Gastrocnemius medialis (tissue), 4 donors: ENCODE data around the gene TREML1. TPM values are rescaled to one million over a fixed set of nuclear protein-coding genes. Genes with fewer than 3 reads are reported as not detected.

ENCODE experiments used
- ATAC-seq, 2 donors: fragments of 150-250 bp; one replicate each; pipeline ENCODE4 v1.9.1; 2016
- DNase-seq, 2 donors: peaks; one replicate each; pipeline ENCODE4 v3.0.0-alpha.2; 2019
- H3K27ac ChIP-seq, 4 donors: fragments of 200-600 bp; sonication (generic); 1 replicate in 1 of 4; 2 replicates in 3 of 4; pipeline ENCODE4 v1.5.1; 2016 to 2018; ENCODE audit warnings: mild to moderate bottlenecking in 2 of 4, moderate library complexity in 1 of 4
- H3K27me3 ChIP-seq, 3 donors: fragments of 200-600 bp; sonication (generic) in 2 of 3; 1 replicate in 1 of 3; 2 replicates in 2 of 3; pipeline versions ENCODE4 v1.5.1 to v1.6.0; 2016 to 2019; ENCODE audit warnings: mild to moderate bottlenecking in 1 of 3, moderate library complexity in 1 of 3
- H3K36me3 ChIP-seq, 2 donors: fragments of 200-600 bp; sonication (generic) in 1 of 2; one replicate each; pipeline ENCODE4 v1.5.1; 2017 to 2018
- H3K4me1 ChIP-seq, 2 donors: fragments of 200-600 bp; sonication (generic) in 1 of 2; one replicate each; pipeline ENCODE4 v1.5.1; 2016 to 2017; ENCODE audit warnings: mild to moderate bottlenecking in 2 of 2
- H3K4me3 ChIP-seq, 4 donors: fragments of 200-600 bp; sonication (generic) in 3 of 4; 1 replicate in 1 of 4; 2 replicates in 3 of 4; pipeline ENCODE4 v1.5.1; 2016 to 2019; ENCODE audit warnings: mild to moderate bottlenecking in 2 of 4
- H3K9me3 ChIP-seq, 3 donors: fragments of 200-600 bp; sonication (generic) in 2 of 3; 1 replicate in 1 of 3; 2 replicates in 2 of 3; pipeline ENCODE4 v1.5.1; 2016 to 2019
- CTCF ChIP-seq, 5 experiments: fragments of 450-650 bp in 3 of 5; fragments of 200-600 bp in 2 of 5; sonication (generic) in 2 of 5; IDR thresholded peaks in 4 of 5; conservative IDR thresholded peaks in 1 of 5; 1 replicate in 4 of 5; 2 replicates in 1 of 5; pipeline ENCODE4 v1.5.1; 2016 to 2019; ENCODE audit warnings: antibody characterized with exemption in 5 of 5, mild to moderate bottlenecking in 3 of 5, moderate library complexity in 3 of 5
- POLR2A ChIP-seq, 2 donors: fragments of 450-650 bp; IDR thresholded peaks; one replicate each; pipeline ENCODE4 v1.6.1; 2017; ENCODE audit warnings: antibody characterized with exemption in 2 of 2, mild to moderate bottlenecking in 2 of 2, moderate library complexity in 2 of 2
- in situ Hi-C, 4 donors: fragments of 200-750 bp; cut with MboI; loops; one replicate each; pipeline versions ENCODE4 v1.15.0 to v1.8.0; 2017; ENCODE audit warnings: low sequenced_read_pairs in 4 of 4
- intact Hi-C: fragments of 100-400 bp; cut with DNase I; formaldehyde crosslinking; loops from one replicate; pipeline ENCODE4 v1.15.1; 2023; ENCODE audit warnings: low total_unique reads
- total RNA-seq, 4 donors: library from RNA; depleted of rRNA; stranded (reverse); fragments of >200 nt; gene quantifications; one replicate each; pipeline versions ENCODE4 v1.1.0 to v1.2.3, GENCODE V29; 2016

The TREML1 gene
- total RNA-seq, 4 donors from 2014 or later: not detected

- H3K4me1 ChIP-seq: no peaks in the 10 kb centered on the region
- ATAC-seq (no peak), DNase-seq (no peak)
- no peak overlapping the region for H3K27ac ChIP-seq
- TF ChIP-seq POLR2A (IDR thresholded peaks at IDR 0.05): no peak
- TF ChIP-seq CTCF (IDR thresholded peaks at IDR 0.05 in 4 of 5, conservative IDR thresholded peaks at IDR 0.05 in 1 of 5): no peak
- intact Hi-C loops: no loop called here
- no peaks in the 10 kb centered on the region for H3K9me3 ChIP-seq
- no peaks in the 10 kb centered on the region for H3K36me3 ChIP-seq
- no peak overlapping the region for H3K4me3 ChIP-seq
- no peaks in the 10 kb centered on the region for H3K27me3 ChIP-seq
- in situ Hi-C loops: no loop called here
Observed at GRCh38 chr6:41175084-41175483, 20.9 kb upstream of the TREML1 start.

GRCh38 chr6:41174610-41175009 is 20.5 kb upstream of the TREML1 start:
- no peak overlapping the region for H3K27ac ChIP-seq
- TF ChIP-seq CTCF (IDR thresholded peaks at IDR 0.05 in 4 of 5, conservative IDR thresholded peaks at IDR 0.05 in 1 of 5): no peak
- TF ChIP-seq POLR2A (IDR thresholded peaks at IDR 0.05): no peak
- in situ Hi-C loops (no loop called here), intact Hi-C loops (no loop called here)
- DNase-seq (no peak), ATAC-seq (no peak)
- H3K4me1 ChIP-seq: no peaks in the 10 kb centered on the region
- no peaks in the 10 kb centered on the region for H3K36me3 ChIP-seq
- H3K4me3 ChIP-seq: no peak overlapping the region
- H3K27me3 ChIP-seq: no peaks in the 10 kb centered on the region
- H3K9me3 ChIP-seq: no peaks in the 10 kb centered on the region

DNA sequence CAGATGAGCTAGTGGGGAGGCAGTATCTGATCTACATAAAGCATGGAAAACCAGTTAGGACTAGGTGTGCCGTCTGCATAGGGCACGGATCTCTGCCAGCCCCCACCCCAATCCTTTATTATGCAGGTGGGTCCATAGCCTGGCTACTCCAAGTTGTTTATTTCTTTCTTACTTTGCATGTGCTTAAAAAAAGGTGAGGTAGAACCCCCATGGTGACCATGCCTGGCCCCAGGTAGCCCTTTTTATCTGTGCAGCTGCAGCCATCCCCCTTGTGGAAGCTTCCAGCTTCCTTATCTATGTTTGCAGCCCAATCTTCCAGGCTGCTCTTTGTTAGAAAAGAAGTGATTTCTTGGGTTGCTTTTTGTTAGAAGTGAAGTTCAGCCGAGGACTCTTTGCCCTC is 17.8 kb upstream of the TREML1 start:
- DNase-seq: no peak
- Histone ChIP-seq H3K27ac (no peak overlapping the region), H3K36me3 (no peaks in the 10 kb centered on the region), H3K4me1 (no peaks in the 10 kb centered on the region), H3K4me3 (no peak overlapping the region), H3K27me3 (no peaks in the 10 kb centered on the region), H3K9me3 (no peaks in the 10 kb centered on the region)
- no peak for TF ChIP-seq POLR2A (IDR thresholded peaks at IDR 0.05)
- no peak for TF ChIP-seq CTCF (IDR thresholded peaks at IDR 0.05 in 4 of 5, conservative IDR thresholded peaks at IDR 0.05 in 1 of 5)
- in situ Hi-C loops: no loop called here
- intact Hi-C loops: no loop called here
- ATAC-seq: no peak

DNA sequence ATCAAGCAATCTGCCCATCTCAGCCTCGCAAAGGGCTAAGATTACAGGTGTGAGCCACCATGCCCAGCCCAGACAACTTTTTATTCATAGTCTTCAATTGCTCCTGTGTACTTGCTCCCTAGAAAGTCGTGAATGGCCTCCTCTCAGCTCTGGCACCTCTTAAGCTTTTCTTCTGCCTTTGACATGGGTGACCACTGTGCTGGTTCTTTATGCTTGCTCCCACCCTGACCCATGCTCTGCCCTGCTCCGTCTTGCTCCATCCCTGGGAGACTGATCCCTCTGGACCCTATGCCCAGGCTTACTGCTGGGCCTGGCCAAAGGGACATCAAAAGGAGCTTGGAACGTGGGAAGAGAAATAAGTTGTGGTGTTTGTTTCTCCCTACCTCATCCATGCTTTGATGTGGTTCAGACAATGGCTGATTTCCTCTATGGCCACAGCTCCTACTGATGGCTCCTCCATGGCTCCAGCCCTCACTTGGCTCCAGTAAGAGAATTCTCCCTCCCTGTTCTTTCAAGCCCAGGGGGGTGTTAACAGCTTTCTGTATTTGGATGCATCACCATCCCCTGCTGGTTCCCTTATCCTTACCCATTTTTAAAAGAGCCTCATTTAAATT is 16.5 kb upstream of the TREML1 start:
- Histone ChIP-seq H3K4me1 (no peaks in the 10 kb centered on the region), H3K27ac (no peak overlapping the region), H3K4me3 (no peak overlapping the region), H3K27me3 (no peaks in the 10 kb centered on the region), H3K36me3 (no peaks in the 10 kb centered on the region), H3K9me3 (no peaks in the 10 kb centered on the region)
- in situ Hi-C loops: no loop called here
- ATAC-seq: no peak
- intact Hi-C loops: no loop called here
- TF ChIP-seq CTCF (IDR thresholded peaks at IDR 0.05 in 4 of 5, conservative IDR thresholded peaks at IDR 0.05 in 1 of 5): no peak
- no peak for TF ChIP-seq POLR2A (IDR thresholded peaks at IDR 0.05)
- DNase-seq: no peak
